H1 (cell line): ENCODE measurements around the gene STK31. TPM values are rescaled to one million over a fixed set of nuclear protein-coding genes. Genes with fewer than 3 reads are reported as not detected.

Experiments used
- CTCF ChIA-PET: fragments of 300-600 bp; sonication (Branson Sonifier 250); formaldehyde crosslinking; loops from one replicate; lab custom pipeline; 2021; ENCODE audit not compliant: partially characterized antibody; lab: Charles Lee
- POLR2A ChIA-PET: fragments of 300-600 bp; sonication (Branson Sonifier 250); formaldehyde crosslinking; loops from one replicate; lab custom pipeline; 2021; ENCODE audit warnings: inconsistent platforms; ENCODE audit not compliant: partially characterized antibody; lab: Charles Lee
- DNase-seq, 2 experiments: peaks; one replicate each; pipeline versions ENCODE4 v3.0.0 to v3.0.0-alpha.2; 2010 to 2022; ENCODE audit warnings: low spot score in 2 of 2, low read depth in 1 of 2, mixed read lengths in 1 of 2
- FAIRE-seq: peaks from 2 replicates; lab custom pipeline; 2011; peaks lifted over from hg19 to GRCh38; lab: Jason Lieb, UNC
- H2AFZ ChIP-seq: 2 replicates; pipeline ENCODE4 v1.8.1; 2012; ENCODE audit warnings: low read length, inconsistent platforms
- H2AK5ac ChIP-seq: 2 replicates; pipeline ENCODE4 v1.6.1; 2013; ENCODE audit warnings: low read depth, low read length
- H2BK120ac ChIP-seq: replicated peaks from 2 replicates; pipeline ENCODE3; 2013; ENCODE audit warnings: low read depth, low read length, inconsistent platforms
- H2BK12ac ChIP-seq: 2 replicates; pipeline ENCODE4 v1.6.1; 2013; ENCODE audit warnings: low read depth, low read length
- H2BK15ac ChIP-seq: 2 replicates; pipeline ENCODE4 v1.6.1; 2013; ENCODE audit warnings: low read length
- H2BK20ac ChIP-seq: 2 replicates; pipeline ENCODE4 v1.6.1; 2013; ENCODE audit warnings: low read length
- H2BK5ac ChIP-seq: 2 replicates; pipeline ENCODE4 v1.6.1; 2013; ENCODE audit warnings: low read depth, low read length
- H3K14ac ChIP-seq: 2 replicates; pipeline ENCODE4 v1.6.1; 2013; ENCODE audit warnings: inconsistent platforms; ENCODE audit not compliant: insufficient read length
- H3K18ac ChIP-seq: 2 replicates; pipeline ENCODE4 v1.6.1; 2013; ENCODE audit warnings: low read length; ENCODE audit errors: extremely low read depth
- H3K23ac ChIP-seq: 2 replicates; pipeline ENCODE4 v1.6.1; 2013; ENCODE audit warnings: inconsistent platforms; ENCODE audit not compliant: insufficient read length
- H3K23me2 ChIP-seq: 2 replicates; pipeline ENCODE4 v1.6.1; 2013; ENCODE audit warnings: low read depth, low read length
- H3K27ac ChIP-seq: 2 replicates; pipeline ENCODE4 v1.6.1; 2011; ENCODE audit warnings: low read depth, low read length, inconsistent platforms
- H3K27me3 ChIP-seq, 4 experiments: replicated peaks in 1 of 4; 1 replicate in 1 of 4; 2 replicates in 3 of 4; pipeline versions ENCODE4 v1.6.1 to v1.8.1; 2011 to 2013; ENCODE audit warnings: low read length in 3 of 4, mild to moderate bottlenecking in 3 of 4, inconsistent platforms in 2 of 4, mixed read lengths in 2 of 4, moderate library complexity in 1 of 4; ENCODE audit not compliant: control insufficient read depth in 3 of 4, insufficient read depth in 3 of 4; ENCODE audit errors: extremely low read depth in 1 of 4
- H3K36me3 ChIP-seq, 4 experiments: 2 replicates each; pipeline versions ENCODE4 v1.6.1 to v1.8.1; 2011 to 2013; ENCODE audit warnings: mild to moderate bottlenecking in 4 of 4, low read length in 3 of 4, moderate library complexity in 2 of 4, control low read depth in 1 of 4, inconsistent platforms in 1 of 4; ENCODE audit not compliant: insufficient read depth in 4 of 4, control insufficient read depth in 2 of 4
- H3K4ac ChIP-seq: replicated peaks from 2 replicates; pipeline ENCODE3; 2013; ENCODE audit warnings: low read length, low read depth, mixed read lengths, inconsistent platforms; ENCODE audit not compliant: insufficient read length
- H3K4me1 ChIP-seq, 4 experiments: replicated peaks in 1 of 4; 1 replicate in 1 of 4; 2 replicates in 3 of 4; pipeline versions ENCODE4 v1.6.1 to v1.8.1; 2011 to 2013; ENCODE audit warnings: low read length in 3 of 4, inconsistent platforms in 2 of 4, mixed read lengths in 1 of 4; ENCODE audit not compliant: insufficient read depth in 4 of 4, control insufficient read depth in 3 of 4
- H3K4me2 ChIP-seq, 2 experiments: 2 replicates each; pipeline versions ENCODE4 v1.6.1 to v1.8.1; 2011 to 2013; ENCODE audit warnings: low read depth in 2 of 2, low read length in 2 of 2, control low read depth in 1 of 2, inconsistent platforms in 1 of 2, mild to moderate bottlenecking in 1 of 2; ENCODE audit not compliant: insufficient read depth in 1 of 2
- H3K4me3 ChIP-seq, 4 experiments: fragments of 200-600, 300-600 bp in 1 of 4; sonication (generic), shearing (Covaris generic), sonication (Bioruptor Twin) in 1 of 4; 2 replicates each; pipeline versions ENCODE4 v1.5.1 to v1.8.1; 2011 to 2016; ENCODE audit warnings: low read length in 4 of 4, low read depth in 3 of 4, control low read depth in 2 of 4, inconsistent platforms in 2 of 4, mild to moderate bottlenecking in 2 of 4, mixed read lengths in 1 of 4, moderate library complexity in 1 of 4; ENCODE audit not compliant: insufficient read depth in 2 of 4; ENCODE audit errors: extremely low read depth in 1 of 4
- H3K56ac ChIP-seq: replicated peaks from 2 replicates; pipeline ENCODE3; 2013; ENCODE audit warnings: low read depth, mild to moderate bottlenecking, mixed read lengths, low read length, inconsistent platforms; ENCODE audit not compliant: insufficient read length
- H3K79me1 ChIP-seq: 2 replicates; pipeline ENCODE4 v1.6.1; 2013; ENCODE audit warnings: low read depth, low read length, control low read depth
- H3K79me2 ChIP-seq, 2 experiments: 2 replicates each; pipeline versions ENCODE4 v1.6.1 to v1.8.1; 2012 to 2013; ENCODE audit warnings: low read length in 2 of 2, mild to moderate bottlenecking in 2 of 2, inconsistent platforms in 1 of 2; ENCODE audit not compliant: insufficient read depth in 2 of 2, control insufficient read depth in 1 of 2
- H3K9ac ChIP-seq, 4 experiments: replicated peaks in 1 of 4; 1 replicate in 1 of 4; 2 replicates in 3 of 4; pipeline versions ENCODE4 v1.6.1 to v1.8.1; 2011 to 2013; ENCODE audit warnings: low read depth in 3 of 4, low read length in 3 of 4, control low read depth in 2 of 4, mild to moderate bottlenecking in 2 of 4, moderate library complexity in 2 of 4, inconsistent platforms in 1 of 4; ENCODE audit errors: extremely low read depth in 1 of 4
- H3K9me3 ChIP-seq, 2 experiments: 2 replicates each; pipeline versions ENCODE4 v1.6.1 to v1.8.1; 2012 to 2013; ENCODE audit warnings: mild to moderate bottlenecking in 2 of 2, moderate library complexity in 2 of 2, control low read depth in 1 of 2, inconsistent platforms in 1 of 2, low read depth in 1 of 2, low read length in 1 of 2, mixed read lengths in 1 of 2; ENCODE audit not compliant: insufficient read depth in 2 of 2
- H4K20me1 ChIP-seq, 2 experiments: replicated peaks in 1 of 2; 2 replicates each; pipeline versions ENCODE3 to v1.8.1; 2011 to 2013; ENCODE audit warnings: inconsistent platforms in 2 of 2, low read length in 2 of 2, mild to moderate bottlenecking in 1 of 2; ENCODE audit not compliant: insufficient read depth in 2 of 2, control insufficient read depth in 1 of 2
- H4K5ac ChIP-seq: 2 replicates; pipeline ENCODE4 v1.6.1; 2013; ENCODE audit warnings: low read length, low read depth, mixed read lengths, inconsistent platforms; ENCODE audit not compliant: insufficient read length
- H4K8ac ChIP-seq: 2 replicates; pipeline ENCODE4 v1.8.0; 2013; ENCODE audit warnings: mild to moderate bottlenecking, moderate library complexity, low read length, inconsistent platforms; ENCODE audit not compliant: insufficient read depth; ENCODE audit errors: extremely low read depth
- H4K91ac ChIP-seq: replicated peaks from 2 replicates; pipeline ENCODE3; 2013; ENCODE audit warnings: low read length, mixed read lengths, inconsistent platforms; ENCODE audit not compliant: insufficient read length
- BCL11A ChIP-seq, 2 experiments: IDR thresholded peaks; one replicate each; pipeline ENCODE4 v1.6.1; 2011; ENCODE audit warnings: low read depth in 2 of 2, low read length in 2 of 2, mild to moderate bottlenecking in 2 of 2
- CTCF ChIP-seq, 3 experiments: IDR thresholded peaks; 1 replicate in 2 of 3; 2 replicates in 1 of 3; pipeline versions ENCODE4 v1.5.1 to v1.6.1; 2011; ENCODE audit warnings: low read length in 3 of 3, mild to moderate bottlenecking in 3 of 3, inconsistent platforms in 2 of 3, low read depth in 1 of 3, moderate library complexity in 1 of 3; ENCODE audit not compliant: insufficient read depth in 1 of 3; ENCODE audit errors: control extremely low read depth in 1 of 3
- RAD21 ChIP-seq, 2 experiments: IDR thresholded peaks in 1 of 2; conservative IDR thresholded peaks in 1 of 2; 2 replicates each; pipeline ENCODE4 v1.6.1; 2011; ENCODE audit warnings: low read depth in 2 of 2, low read length in 2 of 2, improper control_type of control experiment in 1 of 2, inconsistent platforms in 1 of 2, mild to moderate bottlenecking in 1 of 2, moderate library complexity in 1 of 2
- WGBS, 2 experiments: shearing (Covaris generic) in 1 of 2; methylation state at CpG; one replicate each; pipeline versions ENCODE4 v1.1.6 to v1.1.7; 2013 to 2015; ENCODE audit warnings: low lambda C conversion rate in 2 of 2, mixed read lengths in 2 of 2, inconsistent platforms in 1 of 2, low coverage in 1 of 2, missing lambda C conversion rate in 1 of 2; ENCODE audit not compliant: insufficient replicate concordance in 2 of 2, insufficient coverage in 1 of 2, insufficient read length in 1 of 2; ENCODE audit errors: extremely low coverage in 1 of 2, missing lambda C conversion rate in 1 of 2; 5-methylcytosine and 5-hydroxymethylcytosine counted together
- polyA plus RNA-seq, 7 experiments: library from polyadenylated mRNA; depleted of rRNA in 3 of 7; stranded (reverse) in 5 of 7; unstranded in 2 of 7; fragments of >200 nt in 5 of 7; fragments of 200-250 nt in 2 of 7; gene quantifications; 1 replicate in 5 of 7; 2 replicates in 1 of 7; 4 replicates in 1 of 7; pipeline versions ENCODE4 v1.2.1 to v1.2.3, GENCODE V29; 2011 to 2013; ENCODE audit warnings: missing spikeins in 2 of 7, mixed read lengths in 2 of 7
- total RNA-seq: library from RNA; stranded (reverse); fragmentation: NEBNext Ultra II Directional; extraction: Animal tissue kit (Norgen Biotek cat#: 25700); gene quantifications from 2 replicates; pipeline ENCODE4 v1.2.1, GENCODE V29; 2021

The STK31 gene
- total and polyA plus RNA-seq, 2 of the 8 experiments (the other 6 are each of a cell fraction or from before 2014, with no cell fraction given) = 0.15 to 0.32 TPM

DNA sequence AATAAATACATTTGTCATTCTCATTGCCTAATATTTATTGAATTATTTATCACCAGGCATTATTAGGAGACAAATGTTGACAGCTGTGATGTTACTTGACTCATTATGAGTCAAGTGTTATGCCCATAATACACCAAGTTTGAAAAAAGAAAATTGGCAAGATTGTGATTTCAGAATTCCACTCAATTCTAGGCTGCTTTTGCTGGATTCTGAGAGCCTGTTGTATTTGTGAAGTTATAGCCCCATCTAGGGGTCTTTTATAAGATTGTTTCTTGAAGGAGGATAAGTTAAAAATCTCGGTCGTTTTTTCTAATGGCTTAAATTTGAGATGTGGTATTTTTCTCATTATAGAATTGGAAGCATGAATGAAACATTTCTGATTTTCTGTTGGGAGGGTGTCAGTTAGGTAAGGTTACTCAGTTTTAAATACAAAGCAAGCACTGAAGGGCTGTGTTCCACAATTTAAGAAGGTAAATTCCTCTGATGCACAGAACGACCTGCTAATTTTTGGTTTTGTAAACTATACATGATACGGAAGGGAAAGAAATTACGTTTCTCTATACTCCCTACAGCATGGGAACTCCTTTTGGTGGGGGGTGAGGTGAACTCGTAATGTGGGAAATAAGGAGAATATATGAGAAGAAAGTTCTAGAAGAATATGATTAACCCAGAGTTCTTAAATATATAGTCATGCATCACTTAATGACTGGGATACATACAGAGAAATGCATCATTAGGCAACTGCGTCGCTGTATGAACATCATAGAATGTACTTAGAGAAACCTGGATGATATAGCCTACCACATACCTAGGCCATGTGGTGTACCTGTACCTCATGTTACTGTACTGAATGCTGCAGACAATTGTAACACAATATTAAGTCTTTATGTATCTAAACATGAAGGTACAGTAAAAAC is 2.6 kb downstream of the STK31 start:
- no peaks in the 10 kb centered on the region for H4K20me1 ChIP-seq
- no peak overlapping the region for H3K18ac ChIP-seq
- no peak overlapping the region for H3K23ac ChIP-seq
- no peak overlapping the region for H3K4me2 ChIP-seq
- H3K36me3 ChIP-seq = no peaks in the 10 kb centered on the region
- H3K79me1 ChIP-seq = no peaks in the 10 kb centered on the region
- POLR2A ChIA-PET = interaction anchor here (1.1 kb wide), 1 partner anchor 58 kb away, joined by 3 read pairs; no protein-coding TSS in a partner anchor
- H2BK15ac ChIP-seq = no peak overlapping the region
- no peak overlapping the region for H2BK120ac ChIP-seq
- no peak overlapping the region for H4K91ac ChIP-seq
- H2BK20ac ChIP-seq = no peak overlapping the region
- H3K9ac ChIP-seq = no peak overlapping the region
- no peak overlapping the region for H2AFZ ChIP-seq
- H3K27me3 ChIP-seq = no peaks in the 10 kb centered on the region
- H3K4me1 ChIP-seq = no peaks in the 10 kb centered on the region
- no peak overlapping the region for H3K4ac ChIP-seq
- no peaks in the 10 kb centered on the region for H3K79me2 ChIP-seq
- no peaks in the 10 kb centered on the region for H3K9me3 ChIP-seq
- TF ChIP-seq CTCF (IDR thresholded peaks at IDR 0.05; ENCODE audit: control extremely low read depth in 1 of 3, insufficient read depth in 1 of 3, low read depth in 1 of 3, low read length in 3 of 3) (peak in 2 of 3 experiments; percentile 39 to 66; a peak in 2 of 4 replicates), RAD21 (IDR thresholded peaks at IDR 0.05 in 1 of 2, conservative IDR thresholded peaks at IDR 0.05 in 1 of 2; ENCODE audit: low read depth in 2 of 2, low read length in 2 of 2) (peak; percentile 89 to 92), BCL11A (IDR thresholded peaks at IDR 0.05; ENCODE audit: low read depth in 2 of 2, low read length in 2 of 2) (no peak)
- TF ChIP-seq, all 59 proteins: peak for 2
- WGBS, 2 experiments = 58% methylated on average over 8 of the region's 8 CpGs; no CpG with 5 or more reads in 1 of the 2 experiments
- CTCF ChIA-PET = interaction anchor here (0.8 to 8.0 kb wide), 28 partner anchors 9 to 167 kb away, joined by 3 to 90 read pairs (median 5); partner anchors contain the start of gene CCDC126
- no peak overlapping the region for H2BK12ac ChIP-seq
- H2AK5ac ChIP-seq = no peak overlapping the region
- H3K27ac ChIP-seq = no peak overlapping the region
- H4K8ac ChIP-seq = no peak overlapping the region
- DNase-seq (no peak), FAIRE-seq (peak; percentile 88)
- no peaks in the 10 kb centered on the region for H3K23me2 ChIP-seq
- H2BK5ac ChIP-seq = no peak overlapping the region
- H3K56ac ChIP-seq = no peak overlapping the region
- H3K4me3 ChIP-seq = no peak overlapping the region
- no peak overlapping the region for H3K14ac ChIP-seq
- H4K5ac ChIP-seq = no peak overlapping the region
